Activated T-helper 1 cell treated with anti-CD3 and anti-CD28 coated beads, Interleukin-12 subunit alpha, Interleukin-12 subunit beta, Interleukin-2, Interleukin-4 antibody, amounts not matched to agents 30 ng/mL and 10 ng/mL and 1 ng/mL, durations not matched to agents 14 hours and 24 hours and 36 hours (primary cell): ENCODE results near the gene UMPS. TPM values are rescaled to one million over a fixed set of nuclear protein-coding genes. Genes with fewer than 3 reads are reported as not detected.

Source experiments
- DNase-seq: peaks from one replicate; pipeline ENCODE4 v3.0.0; 2021; ENCODE audit warnings: low spot score
- H3K27ac Mint-ChIP-seq: one replicate; pipeline ENCODE4 v1.8.0; 2021; ENCODE audit warnings: mild to moderate bottlenecking, mixed read lengths
- H3K27me3 Mint-ChIP-seq: one replicate; pipeline ENCODE4 v1.8.0; 2022; ENCODE audit warnings: mild to moderate bottlenecking, moderate library complexity, mixed read lengths; ENCODE audit not compliant: insufficient read depth
- H3K36me3 Mint-ChIP-seq: one replicate; pipeline ENCODE4 v1.8.0; 2021; ENCODE audit warnings: low read depth, mixed read lengths
- H3K4me1 Mint-ChIP-seq: one replicate; pipeline ENCODE4 v1.8.0; 2021; ENCODE audit warnings: low read depth, mixed read lengths
- H3K4me3 Mint-ChIP-seq: one replicate; pipeline ENCODE4 v1.8.0; 2021; ENCODE audit warnings: mild to moderate bottlenecking, moderate library complexity, mixed read lengths
- H3K9me3 Mint-ChIP-seq: one replicate; pipeline ENCODE4 v1.8.0; 2021; ENCODE audit warnings: mixed read lengths
- intact Hi-C: fragments of 100-400 bp; cut with micrococcal nuclease; formaldehyde crosslinking; loops from one replicate; pipeline ENCODE4 v1.15.1; 2024
- total RNA-seq: library from RNA; stranded (reverse); gene quantifications from 2 replicates; pipeline ENCODE4 v1.2.3, GENCODE V29; 2022

The UMPS gene
- total RNA-seq, 1 donor from 2014 or later = 54.2 TPM

- no peaks in the 10 kb centered on the region for H3K4me1 Mint-ChIP-seq
- H3K27ac Mint-ChIP-seq = no peak overlapping the region
- H3K27me3 Mint-ChIP-seq = peaks cover 23% of the 10 kb centered on the region
- no peak for DNase-seq
- H3K36me3 Mint-ChIP-seq = no peaks in the 10 kb centered on the region
- no peak overlapping the region for H3K4me3 Mint-ChIP-seq
- H3K9me3 Mint-ChIP-seq = no peaks in the 10 kb centered on the region
- intact Hi-C loops = loop anchor here (10.0 kb wide), 1 partner anchor 436 kb away; no protein-coding TSS in a partner anchor
Measured at GRCh38 chr3:124768812-124769211, 38.6 kb downstream of the UMPS start.

- no peak for DNase-seq
- Mint-ChIP-seq H3K4me1 (no peaks in the 10 kb centered on the region), H3K36me3 (no peaks in the 10 kb centered on the region), H3K4me3 (no peak overlapping the region), H3K27me3 (peaks cover 23% of the 10 kb centered on the region), H3K9me3 (no peaks in the 10 kb centered on the region), H3K27ac (no peak overlapping the region)
- intact Hi-C loops = loop anchor here (10.0 kb wide), 1 partner anchor 435 kb away; no protein-coding TSS in a partner anchor
Measured at GRCh38 chr3:124769462-124769861, 39.2 kb downstream of the UMPS start.

- intact Hi-C loops = no loop called here
- Mint-ChIP-seq H3K27me3 (peaks cover 23% of the 10 kb centered on the region), H3K27ac (no peak overlapping the region), H3K4me1 (no peaks in the 10 kb centered on the region), H3K9me3 (no peaks in the 10 kb centered on the region), H3K36me3 (no peaks in the 10 kb centered on the region), H3K4me3 (no peak overlapping the region)
- no peak for DNase-seq
Measured at GRCh38 chr3:124770336-124771082, 40.3 kb downstream of the UMPS start.

GRCh38 chr3:124771083-124771445 is 40.8 kb downstream of the UMPS start:
- H3K4me3 Mint-ChIP-seq = no peak overlapping the region
- no peaks in the 10 kb centered on the region for H3K9me3 Mint-ChIP-seq
- H3K27me3 Mint-ChIP-seq = peaks cover 23% of the 10 kb centered on the region
- no peaks in the 10 kb centered on the region for H3K36me3 Mint-ChIP-seq
- H3K4me1 Mint-ChIP-seq = no peaks in the 10 kb centered on the region
- intact Hi-C loops = no loop called here
- no peak overlapping the region for H3K27ac Mint-ChIP-seq
- no peak for DNase-seq

GRCh38 chr3:124772081-124772831 is 42.0 kb downstream of the UMPS start:
- intact Hi-C loops = no loop called here
- no peaks in the 10 kb centered on the region for H3K36me3 Mint-ChIP-seq
- H3K4me3 Mint-ChIP-seq = no peak overlapping the region
- H3K9me3 Mint-ChIP-seq = no peaks in the 10 kb centered on the region
- peaks cover 21% of the 10 kb centered on the region for H3K27me3 Mint-ChIP-seq
- no peaks in the 10 kb centered on the region for H3K4me1 Mint-ChIP-seq
- DNase-seq = no peak
- no peak overlapping the region for H3K27ac Mint-ChIP-seq

- no peak for DNase-seq
- H3K4me1 Mint-ChIP-seq = no peaks in the 10 kb centered on the region
- peaks cover 22% of the 10 kb centered on the region for H3K27me3 Mint-ChIP-seq
- H3K4me3 Mint-ChIP-seq = no peak overlapping the region
- no peak overlapping the region for H3K27ac Mint-ChIP-seq
- intact Hi-C loops = no loop called here
- no peaks in the 10 kb centered on the region for H3K36me3 Mint-ChIP-seq
- H3K9me3 Mint-ChIP-seq = no peaks in the 10 kb centered on the region
Measured at GRCh38 chr3:124773351-124774326, 43.4 kb downstream of the UMPS start.

GRCh38 chr3:124774327-124774718 is 44.1 kb downstream of the UMPS start:
- no peaks in the 10 kb centered on the region for H3K4me1 Mint-ChIP-seq
- H3K36me3 Mint-ChIP-seq = no peaks in the 10 kb centered on the region
- H3K27ac Mint-ChIP-seq = no peak overlapping the region
- H3K27me3 Mint-ChIP-seq = peaks cover 22% of the 10 kb centered on the region
- no peaks in the 10 kb centered on the region for H3K9me3 Mint-ChIP-seq
- intact Hi-C loops = no loop called here
- no peak for DNase-seq
- no peak overlapping the region for H3K4me3 Mint-ChIP-seq

GRCh38 chr3:124774841-124775402 is 44.7 kb downstream of the UMPS start:
- intact Hi-C loops = no loop called here
- Mint-ChIP-seq H3K4me3 (no peak overlapping the region), H3K36me3 (no peaks in the 10 kb centered on the region), H3K27me3 (peaks cover 20% of the 10 kb centered on the region), H3K27ac (no peak overlapping the region), H3K9me3 (no peaks in the 10 kb centered on the region), H3K4me1 (no peaks in the 10 kb centered on the region)
- no peak for DNase-seq

- intact Hi-C loops = no loop called here
- Mint-ChIP-seq H3K27ac (no peak overlapping the region), H3K4me3 (no peak overlapping the region), H3K36me3 (no peaks in the 10 kb centered on the region), H3K4me1 (peaks cover 5% of the 10 kb centered on the region), H3K27me3 (peaks cover 20% of the 10 kb centered on the region), H3K9me3 (no peaks in the 10 kb centered on the region)
- DNase-seq = no peak
Measured at GRCh38 chr3:124775877-124776276, 45.6 kb downstream of the UMPS start.

GRCh38 chr3:124776856-124777255 is 46.6 kb downstream of the UMPS start:
- DNase-seq = no peak
- no peak overlapping the region for H3K4me3 Mint-ChIP-seq
- no peaks in the 10 kb centered on the region for H3K9me3 Mint-ChIP-seq
- peaks cover 11% of the 10 kb centered on the region for H3K4me1 Mint-ChIP-seq
- H3K27ac Mint-ChIP-seq = no peak overlapping the region
- peaks cover 14% of the 10 kb centered on the region for H3K27me3 Mint-ChIP-seq
- intact Hi-C loops = no loop called here
- H3K36me3 Mint-ChIP-seq = no peaks in the 10 kb centered on the region

GRCh38 chr3:124777762-124778470 is 47.7 kb downstream of the UMPS start:
- H3K9me3 Mint-ChIP-seq = no peaks in the 10 kb centered on the region
- peaks cover 11% of the 10 kb centered on the region for H3K4me1 Mint-ChIP-seq
- H3K4me3 Mint-ChIP-seq = no peak overlapping the region
- peaks cover 8% of the 10 kb centered on the region for H3K27me3 Mint-ChIP-seq
- intact Hi-C loops = no loop called here
- DNase-seq = no peak
- no peak overlapping the region for H3K27ac Mint-ChIP-seq
- no peaks in the 10 kb centered on the region for H3K36me3 Mint-ChIP-seq

GRCh38 chr3:124779116-124779515 is 48.9 kb downstream of the UMPS start:
- intact Hi-C loops = no loop called here
- no peaks in the 10 kb centered on the region for H3K36me3 Mint-ChIP-seq
- H3K4me3 Mint-ChIP-seq = no peak overlapping the region

More at GRCh38 chr3:124779116-124779515, 48.9 kb downstream of the UMPS start:
- no peak overlapping the region for H3K27ac Mint-ChIP-seq
- no peaks in the 10 kb centered on the region for H3K9me3 Mint-ChIP-seq
- no peak for DNase-seq
- peaks cover 6% of the 10 kb centered on the region for H3K27me3 Mint-ChIP-seq
- H3K4me1 Mint-ChIP-seq = peaks cover 11% of the 10 kb centered on the region
